ENCODE measurements around the gene RAB11FIP4. TPM values are rescaled to one million over a fixed set of nuclear protein-coding genes. Genes with fewer than 3 reads are reported as not detected.

The RAB11FIP4 gene
- total RNA-seq, 2 donors from 2014 or later = 22.5 to 30.8 TPM

GRCh38 chr17:31546650-31547049 lies 155.2 kb downstream of the RAB11FIP4 start:
- Histone ChIP-seq H3K4me1 (replicated peaks) (no peaks in the 10 kb centered on the region), H3K27me3 (replicated peaks; ENCODE audit: insufficient read depth) (no peaks in the 10 kb centered on the region), H3K36me3 (no peaks in the 10 kb centered on the region), H3K27ac (no peak overlapping the region), H3K4me3 (no peak overlapping the region), H3K9me3 (no peaks in the 10 kb centered on the region)
- no peak for DNase-seq (ENCODE audit: low spot score)
- WGBS = 80% methylated on average over 4 of the region's 4 CpGs
- intact Hi-C loops (cut with DNase I) = no loop called here
- TF ChIP-seq POLR2A (IDR thresholded peaks at IDR 0.05) (no peak), POLR2AphosphoS5 (IDR thresholded peaks at IDR 0.05) (no peak), CTCF (IDR thresholded peaks at IDR 0.05) (no peak)

- no peaks in the 10 kb centered on the region for H3K9me3 ChIP-seq
- DNase-seq (ENCODE audit: low spot score) = no peak
- WGBS = 51% methylated on average over 5 of the region's 5 CpGs
- intact Hi-C loops (cut with DNase I) = no loop called here
- no peaks in the 10 kb centered on the region for H3K4me1 ChIP-seq (replicated peaks)
- peak overlapping the region; percentile 90 to 91 for H3K27ac ChIP-seq
- H3K36me3 ChIP-seq = no peaks in the 10 kb centered on the region
- no peaks in the 10 kb centered on the region for H3K27me3 ChIP-seq (replicated peaks; ENCODE audit: insufficient read depth)
- H3K4me3 ChIP-seq = no peak overlapping the region
- TF ChIP-seq POLR2A (IDR thresholded peaks at IDR 0.05) (no peak), POLR2AphosphoS5 (IDR thresholded peaks at IDR 0.05) (no peak), CTCF (IDR thresholded peaks at IDR 0.05) (peak in 1 of 4 experiments; percentile 9)
These were observed 157.2 kb downstream of the RAB11FIP4 start for GRCh38 chr17:31548709-31549108.

GRCh38 chr17:31549121-31549524 lies 157.6 kb downstream of the RAB11FIP4 start:
- no peaks in the 10 kb centered on the region for H3K4me1 ChIP-seq (replicated peaks)
- peak overlapping the region; percentile 90 to 91 for H3K27ac ChIP-seq
- no peaks in the 10 kb centered on the region for H3K27me3 ChIP-seq (replicated peaks; ENCODE audit: insufficient read depth)
- no peak for DNase-seq (ENCODE audit: low spot score)
- no peaks in the 10 kb centered on the region for H3K36me3 ChIP-seq
- under 1% methylated on average over 18 of the region's 18 CpGs for WGBS
- no peak for TF ChIP-seq CTCF (IDR thresholded peaks at IDR 0.05)
- no peak for TF ChIP-seq POLR2A (IDR thresholded peaks at IDR 0.05)
- TF ChIP-seq POLR2AphosphoS5 (IDR thresholded peaks at IDR 0.05) = no peak
- peak overlapping the region; percentile 85 to 95 for H3K4me3 ChIP-seq
- H3K9me3 ChIP-seq = no peaks in the 10 kb centered on the region
- intact Hi-C loops (cut with DNase I) = no loop called here

- H3K4me1 ChIP-seq (replicated peaks) = no peaks in the 10 kb centered on the region
- no peaks in the 10 kb centered on the region for H3K9me3 ChIP-seq
- H3K27ac ChIP-seq = peak overlapping the region; percentile 90 to 91
- H3K36me3 ChIP-seq = no peaks in the 10 kb centered on the region
- WGBS = 2% methylated on average over 66 of the region's 105 CpGs
- H3K4me3 ChIP-seq = peak overlapping the region; percentile 85 to 95
- intact Hi-C loops (cut with DNase I) = no loop called here
- TF ChIP-seq CTCF (IDR thresholded peaks at IDR 0.05) (peak in 2 of 4 experiments; percentile 3 to 25), POLR2A (IDR thresholded peaks at IDR 0.05) (peak; percentile 64), POLR2AphosphoS5 (IDR thresholded peaks at IDR 0.05) (peak; percentile 78)
- H3K27me3 ChIP-seq (replicated peaks; ENCODE audit: insufficient read depth) = no peaks in the 10 kb centered on the region
- DNase-seq (ENCODE audit: low spot score) = peak; percentile 91
These were observed 158.3 kb downstream of the RAB11FIP4 start for GRCh38 chr17:31549525-31550388.

All from prostate gland (tissue), 2 donors.